PC-3 (cell line): ENCODE measurements around the gene DMRT1.

Source experiments
- EZH2 ChIP-seq: fragments of 300-600 bp; sonication (generic); IDR thresholded peaks from one replicate; pipeline ENCODE4 v1.6.1; 2017; ENCODE audit warnings: antibody characterized with exemption, mild to moderate bottlenecking, low read length; ENCODE audit not compliant: unreplicated experiment
- EZH2phosphoT487 ChIP-seq: fragments of 300-600 bp; sonication (generic); IDR thresholded peaks from 2 replicates; pipeline ENCODE4 v1.6.1; 2018; ENCODE audit warnings: mild to moderate bottlenecking, antibody characterized with exemption, low read length, borderline replicate concordance
- TF ChIP-seq, protein P1 (sequence below): fragments of 300-600 bp; sonication (generic); conservative IDR thresholded peaks from 2 replicates; pipeline ENCODE4 v1.5.1; 2017; ENCODE audit warnings: antibody characterized with exemption, low read depth, mild to moderate bottlenecking, low read length

DNA sequence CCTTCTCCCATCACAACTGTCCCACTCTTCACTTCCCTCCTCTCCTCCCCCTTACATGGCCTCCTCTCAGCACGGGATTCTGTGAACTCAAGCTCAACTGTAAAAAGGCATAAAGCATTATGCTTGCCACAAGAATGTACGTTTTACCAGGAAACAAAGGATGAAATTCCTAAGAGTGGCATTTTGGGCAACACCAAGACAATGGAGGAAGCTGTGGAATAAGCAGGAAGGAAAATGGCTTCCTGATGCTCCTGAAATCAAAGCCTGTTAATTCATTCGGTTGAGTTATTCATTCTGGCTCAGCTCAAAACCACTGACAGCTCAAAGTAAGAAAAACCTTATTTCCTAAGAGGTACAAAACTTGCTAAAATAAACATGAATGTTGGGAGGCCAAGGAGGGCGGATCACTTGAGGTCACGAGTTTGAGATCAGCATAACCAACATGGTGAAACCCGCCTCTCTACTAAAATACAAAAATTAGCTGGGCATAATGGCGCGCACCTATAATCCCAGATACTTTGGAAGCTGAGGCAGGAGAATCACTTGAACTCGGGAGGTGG is 40.8 kb upstream of the DMRT1 start:
- TF ChIP-seq, protein P1, sequence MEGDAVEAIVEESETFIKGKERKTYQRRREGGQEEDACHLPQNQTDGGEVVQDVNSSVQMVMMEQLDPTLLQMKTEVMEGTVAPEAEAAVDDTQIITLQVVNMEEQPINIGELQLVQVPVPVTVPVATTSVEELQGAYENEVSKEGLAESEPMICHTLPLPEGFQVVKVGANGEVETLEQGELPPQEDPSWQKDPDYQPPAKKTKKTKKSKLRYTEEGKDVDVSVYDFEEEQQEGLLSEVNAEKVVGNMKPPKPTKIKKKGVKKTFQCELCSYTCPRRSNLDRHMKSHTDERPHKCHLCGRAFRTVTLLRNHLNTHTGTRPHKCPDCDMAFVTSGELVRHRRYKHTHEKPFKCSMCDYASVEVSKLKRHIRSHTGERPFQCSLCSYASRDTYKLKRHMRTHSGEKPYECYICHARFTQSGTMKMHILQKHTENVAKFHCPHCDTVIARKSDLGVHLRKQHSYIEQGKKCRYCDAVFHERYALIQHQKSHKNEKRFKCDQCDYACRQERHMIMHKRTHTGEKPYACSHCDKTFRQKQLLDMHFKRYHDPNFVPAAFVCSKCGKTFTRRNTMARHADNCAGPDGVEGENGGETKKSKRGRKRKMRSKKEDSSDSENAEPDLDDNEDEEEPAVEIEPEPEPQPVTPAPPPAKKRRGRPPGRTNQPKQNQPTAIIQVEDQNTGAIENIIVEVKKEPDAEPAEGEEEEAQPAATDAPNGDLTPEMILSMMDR: no peak
- TF ChIP-seq EZH2 (no peak), EZH2phosphoT487 (no peak)
